GM18499 (cell line): ENCODE measurements around the gene HNRNPM.

Experiments
- ATAC-seq: cut with Tn5 transposase; IDR thresholded peaks from one replicate; pipeline ENCODE4 v1.9.1; 2021; ENCODE audit warnings: moderate number of reproducible peaks; ENCODE audit not compliant: insufficient read depth, unreplicated experiment

HNRNPM gene

DNA sequence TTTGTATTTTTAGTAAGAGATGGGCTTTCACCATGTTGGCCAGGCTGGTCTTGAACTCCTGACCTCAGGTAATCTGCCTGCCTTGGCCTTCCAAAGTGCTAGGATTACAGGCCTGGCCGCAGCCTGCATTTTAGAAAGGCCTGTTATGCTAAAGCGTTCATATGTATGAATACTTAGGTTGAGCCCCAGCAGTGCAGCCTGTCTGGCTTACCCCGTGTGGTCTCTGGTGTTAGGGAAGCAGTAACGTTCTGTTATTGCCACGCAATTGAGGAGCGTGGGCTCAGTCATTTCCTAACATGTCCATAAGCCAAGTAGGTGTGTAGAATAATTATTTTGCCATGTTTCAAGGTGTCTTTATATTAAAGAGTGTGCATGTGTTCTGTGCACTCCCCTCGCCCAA is 14.3 kb downstream of the HNRNPM start:
- ATAC-seq: no peak

- no peak for ATAC-seq
These were observed 14.9 kb downstream of the HNRNPM start for GRCh38 chr19:8459520-8460270.

DNA sequence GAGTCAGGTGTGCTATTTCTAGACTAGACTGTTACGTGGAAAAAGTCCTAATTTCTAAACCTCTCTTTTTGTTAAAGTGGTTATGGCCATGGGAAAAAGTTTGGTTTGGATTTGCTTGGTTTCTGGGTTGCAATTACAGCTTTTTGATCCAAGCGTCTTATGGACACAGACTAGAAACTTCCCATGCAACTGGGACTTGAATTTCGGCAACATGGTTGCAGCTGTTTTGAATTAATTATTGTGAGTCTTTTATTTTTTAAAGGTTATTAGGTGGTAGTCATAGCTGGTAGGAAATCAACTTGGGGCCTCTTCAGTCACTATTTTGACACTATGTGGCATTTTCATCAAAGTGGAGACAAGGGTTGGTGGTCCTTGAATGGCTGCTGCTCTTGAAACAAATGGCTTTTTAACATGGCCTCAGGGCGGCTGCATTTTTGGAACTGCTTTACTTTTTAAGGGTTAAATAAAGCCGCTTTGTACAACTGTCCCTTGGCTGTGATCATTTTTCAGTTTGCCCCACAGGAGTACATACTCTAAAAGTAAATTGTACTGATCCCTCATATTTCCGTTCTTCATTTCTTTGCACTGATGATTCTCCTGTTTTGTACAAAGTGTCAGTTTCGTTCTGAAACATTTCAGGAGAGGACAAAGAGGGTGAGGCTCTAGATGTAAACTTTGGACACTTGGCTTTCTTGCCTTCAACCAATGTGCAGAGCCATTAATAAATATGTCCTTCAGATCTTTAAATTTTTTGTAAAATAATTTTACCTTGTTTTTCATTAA is 15.9 kb downstream of the HNRNPM start:
- no peak for ATAC-seq

DNA sequence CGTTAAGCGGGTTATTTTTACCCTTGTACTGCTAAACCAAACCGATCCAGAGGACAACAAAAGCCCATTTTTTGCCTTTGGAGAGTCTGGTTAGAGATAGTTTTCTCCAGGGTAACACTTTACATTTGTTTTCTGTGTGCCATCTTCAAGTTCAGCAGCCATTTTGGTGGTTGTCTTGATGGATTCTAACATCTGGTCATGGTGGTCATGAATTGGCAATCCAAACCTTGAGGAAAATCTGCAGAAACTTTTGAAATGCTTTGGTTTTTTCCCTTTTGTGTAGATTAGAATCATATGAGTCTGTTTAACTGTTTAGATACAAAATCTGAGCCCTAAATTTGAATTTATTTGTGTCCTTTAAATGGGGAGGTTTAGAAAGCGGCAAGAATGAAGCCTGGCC is 16.6 kb downstream of the HNRNPM start:
- ATAC-seq: no peak

DNA sequence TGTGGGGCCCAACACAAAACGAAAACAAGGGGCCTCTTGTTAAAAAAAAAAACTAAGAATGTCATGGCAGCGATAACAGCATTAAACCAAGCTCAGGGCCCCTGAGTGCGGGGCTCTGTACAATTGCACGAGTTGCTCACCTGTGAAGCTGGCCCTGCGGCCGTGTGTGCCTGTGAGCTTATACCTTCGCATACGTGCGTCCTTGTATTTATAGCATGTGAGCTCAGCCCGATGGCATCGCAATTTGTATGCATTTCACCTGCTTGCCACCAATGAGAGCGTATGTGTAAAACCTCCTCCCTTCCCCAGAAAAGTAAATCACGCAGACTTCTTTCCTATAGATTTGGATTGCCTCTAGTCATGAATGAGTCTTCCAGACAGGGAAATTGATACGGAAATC is 17.1 kb downstream of the HNRNPM start:
- ATAC-seq: no peak

- ATAC-seq: no peak
These were observed 17.8 kb downstream of the HNRNPM start for GRCh38 chr19:8462571-8462970.

- ATAC-seq: no peak
These were observed 18.6 kb downstream of the HNRNPM start for GRCh38 chr19:8463365-8463764.

DNA sequence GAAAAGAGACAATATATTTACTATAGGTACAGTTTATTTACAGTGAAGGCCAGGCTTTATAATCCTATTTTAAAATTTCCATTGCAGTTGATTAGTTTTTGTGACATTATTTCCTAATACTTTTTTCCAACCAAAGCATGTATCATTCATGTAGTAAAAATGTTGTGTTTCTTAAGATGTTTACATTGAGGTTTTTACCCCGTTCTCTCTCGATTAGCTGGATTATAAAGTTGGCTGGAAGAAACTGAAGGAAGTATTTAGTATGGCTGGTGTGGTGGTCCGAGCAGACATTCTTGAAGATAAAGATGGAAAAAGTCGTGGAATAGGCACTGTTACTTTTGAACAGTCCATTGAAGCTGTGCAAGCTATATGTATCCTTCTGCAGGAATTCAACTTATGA is 21.2 kb downstream of the HNRNPM start:
- no peak for ATAC-seq

- ATAC-seq: no peak
These were observed 23.3 kb downstream of the HNRNPM start for GRCh38 chr19:8468124-8468523.

DNA sequence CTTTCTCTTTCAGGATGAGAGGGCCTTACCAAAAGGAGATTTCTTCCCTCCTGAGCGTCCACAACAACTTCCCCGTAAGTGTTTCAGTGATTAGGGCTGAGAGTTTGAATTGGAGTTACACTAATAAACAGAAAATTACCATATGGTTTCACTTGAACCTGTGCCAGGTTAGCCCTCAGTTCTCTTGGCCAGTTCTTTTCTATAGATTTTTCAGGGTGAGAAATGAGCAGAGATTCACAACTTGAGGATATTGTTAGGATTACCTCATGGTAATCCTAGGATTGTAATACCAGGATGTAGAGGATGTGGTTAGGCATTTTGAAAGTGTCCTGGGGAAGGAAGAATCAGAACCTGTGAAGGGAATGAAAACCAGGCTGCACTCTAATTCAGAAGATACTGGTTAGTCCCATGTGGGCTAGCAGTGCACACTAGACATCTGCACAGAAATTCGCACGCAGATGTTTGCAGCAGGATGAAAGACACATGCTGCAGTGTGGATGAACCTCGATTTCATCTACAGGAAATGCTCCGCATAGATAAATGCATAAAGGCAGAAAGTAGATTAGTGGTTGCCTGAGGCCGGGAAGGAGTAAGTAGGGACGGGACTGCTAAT is 24.1 kb downstream of the HNRNPM start:
- no peak for ATAC-seq

- no peak for ATAC-seq
These were observed 25.0 kb downstream of the HNRNPM start for GRCh38 chr19:8469613-8470368.

- ATAC-seq: no peak
These were observed 29.1 kb downstream of the HNRNPM start for GRCh38 chr19:8473648-8474476.

DNA sequence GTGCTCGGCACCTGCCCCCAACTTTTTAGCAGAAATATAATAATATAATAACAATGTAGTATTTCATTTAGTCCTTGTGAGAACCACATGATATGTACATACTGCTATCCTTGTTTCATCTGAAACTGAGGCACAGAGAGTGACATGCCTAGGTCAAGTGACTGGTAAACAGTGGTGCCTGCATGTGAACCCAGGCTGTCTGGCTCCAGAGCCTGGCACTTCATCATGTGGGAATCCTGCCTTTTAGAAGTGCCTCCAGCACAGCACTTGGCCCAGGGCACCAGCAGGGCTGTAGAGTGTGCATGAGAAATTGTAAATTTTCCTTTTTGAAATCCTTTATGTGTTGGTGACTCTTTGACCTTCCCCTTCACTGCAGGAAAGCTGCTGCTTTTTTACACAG is 30.2 kb downstream of the HNRNPM start:
- ATAC-seq: no peak

- ATAC-seq: no peak
These were observed 31.7 kb downstream of the HNRNPM start for GRCh38 chr19:8476524-8476923.

- no peak for ATAC-seq
These were observed 33.1 kb downstream of the HNRNPM start for GRCh38 chr19:8477889-8478288.

DNA sequence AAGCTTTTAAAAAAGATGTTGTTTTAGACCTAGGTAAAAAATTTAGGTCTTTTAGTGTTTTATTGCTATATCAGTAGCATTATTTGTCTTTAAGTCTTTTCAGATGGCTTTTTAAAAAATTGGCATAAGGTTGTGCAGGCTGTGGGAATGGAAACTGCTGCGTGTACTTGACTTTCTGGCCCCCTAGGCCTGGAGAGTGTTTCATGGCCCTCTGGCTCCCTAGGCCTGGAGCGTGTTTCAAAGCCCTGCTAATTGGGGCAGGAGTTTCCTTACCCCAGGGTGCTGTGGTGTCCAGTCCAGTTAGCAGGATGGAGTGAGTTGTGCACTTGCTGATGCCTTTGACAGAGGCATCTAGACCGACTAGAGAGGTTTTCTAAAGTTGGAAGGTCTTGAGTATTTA is 33.8 kb downstream of the HNRNPM start:
- no peak for ATAC-seq

GRCh38 chr19:8481201-8481600 is 36.4 kb downstream of the HNRNPM start:
- ATAC-seq: no peak

DNA sequence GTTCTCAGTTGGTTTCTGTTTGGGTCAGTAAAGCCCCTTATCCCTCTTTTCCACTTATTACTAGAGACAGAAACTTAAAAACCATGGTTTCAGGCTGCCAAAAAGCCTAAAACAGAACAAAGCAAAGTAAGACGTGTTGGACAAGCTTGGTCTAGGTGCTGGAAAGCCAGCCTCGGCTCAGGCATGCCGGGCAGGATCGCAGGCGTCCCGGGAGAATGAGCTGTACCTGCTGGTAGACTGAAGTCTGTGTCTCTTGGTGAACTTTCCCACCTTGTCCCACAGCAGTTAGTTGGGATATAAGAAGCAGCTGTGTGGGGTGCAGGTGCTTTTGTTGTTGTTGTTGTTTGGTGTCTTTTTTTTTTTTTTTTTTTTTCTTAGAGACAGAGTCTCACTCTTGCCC is 36.8 kb downstream of the HNRNPM start:
- no peak for ATAC-seq

DNA sequence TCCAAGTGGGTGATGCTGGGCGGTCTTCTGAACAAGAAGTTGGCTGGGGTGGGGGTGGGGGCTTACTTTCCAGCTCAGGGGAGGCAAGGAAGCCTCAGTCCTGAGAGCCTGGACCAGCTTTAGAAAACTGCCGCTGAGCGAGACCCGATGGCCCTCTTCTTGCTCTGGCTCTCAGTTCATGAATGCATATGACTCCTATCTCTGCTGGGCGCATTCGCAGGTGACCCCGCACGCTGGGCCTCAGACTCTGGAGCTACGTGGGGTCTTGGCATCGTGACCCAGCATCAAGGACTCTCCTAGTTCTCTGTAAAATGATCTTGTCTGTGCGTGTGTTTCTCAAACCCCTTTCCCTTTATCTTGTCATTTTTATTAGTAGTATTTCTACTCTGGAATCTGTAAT is 37.9 kb downstream of the HNRNPM start:
- no peak for ATAC-seq

DNA sequence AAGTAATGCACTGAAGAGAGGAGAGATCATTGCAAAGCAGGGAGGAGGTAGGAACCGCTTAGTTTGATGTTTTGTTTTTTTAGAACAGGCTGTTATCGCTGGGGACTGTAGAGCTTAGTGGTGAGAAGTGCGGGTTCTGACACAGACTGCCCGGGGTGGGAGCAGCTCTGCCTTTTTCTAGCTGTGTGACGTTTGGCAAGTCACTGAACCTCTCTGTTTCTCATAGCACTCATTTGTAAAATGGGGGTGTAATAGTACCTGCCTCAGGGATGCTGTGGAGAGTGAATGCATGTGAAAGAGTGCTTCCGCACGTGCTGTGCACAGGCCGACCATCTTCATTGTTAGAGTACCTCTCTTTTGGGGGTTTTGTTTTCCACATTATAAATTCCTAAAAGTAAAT is 38.4 kb downstream of the HNRNPM start:
- ATAC-seq: no peak
